H9 (cell line): ENCODE measurements around the gene UFSP1. TPM values are rescaled to one million over a fixed set of nuclear protein-coding genes. Genes with fewer than 3 reads are reported as not detected.

Experiments used
- DNase-seq: peaks from one replicate; pipeline ENCODE4 v3.0.0-alpha.2; 2017
- H2AFZ ChIP-seq: one replicate; pipeline ENCODE4 v1.6.1; 2013; ENCODE audit warnings: mild to moderate bottlenecking, low read length, control low read depth, moderate library complexity
- H2AK5ac ChIP-seq: 2 replicates; pipeline ENCODE4 v1.6.1; 2013; ENCODE audit warnings: low read length, control low read depth, mixed read lengths; ENCODE audit not compliant: insufficient read length
- H2BK120ac ChIP-seq: one replicate; pipeline ENCODE4 v1.6.1; 2013; ENCODE audit warnings: low read depth, mild to moderate bottlenecking, low read length, control low read depth, inconsistent platforms; ENCODE audit not compliant: poor library complexity, severe bottlenecking
- H2BK12ac ChIP-seq: 2 replicates; pipeline ENCODE4 v1.6.1; 2013; ENCODE audit warnings: low read length, control low read depth, mixed read lengths, low read depth; ENCODE audit not compliant: insufficient read length
- H2BK15ac ChIP-seq: 2 replicates; pipeline ENCODE4 v1.6.1; 2013; ENCODE audit warnings: low read depth, low read length, control low read depth
- H2BK20ac ChIP-seq: one replicate; pipeline ENCODE4 v1.6.1; 2013; ENCODE audit warnings: low read depth, mild to moderate bottlenecking, low read length, control low read depth, inconsistent platforms; ENCODE audit not compliant: poor library complexity, severe bottlenecking
- H2BK5ac ChIP-seq: 2 replicates; pipeline ENCODE4 v1.6.1; 2013; ENCODE audit warnings: low read length, control low read depth, mixed read lengths; ENCODE audit not compliant: insufficient read length
- H3K14ac ChIP-seq: 2 replicates; pipeline ENCODE4 v1.6.1; 2013; ENCODE audit warnings: low read length, control low read depth; ENCODE audit not compliant: insufficient read depth
- H3K18ac ChIP-seq: 2 replicates; pipeline ENCODE4 v1.6.1; 2013; ENCODE audit warnings: low read depth, mild to moderate bottlenecking, mixed read lengths, low read length, control low read depth; ENCODE audit not compliant: insufficient read length
- H3K23ac ChIP-seq: 2 replicates; pipeline ENCODE4 v1.6.1; 2013; ENCODE audit warnings: low read length, control low read depth, mixed read lengths, low read depth; ENCODE audit not compliant: insufficient read length
- H3K23me2 ChIP-seq: 2 replicates; pipeline ENCODE4 v1.6.1; 2013; ENCODE audit warnings: low read depth, mild to moderate bottlenecking, mixed read lengths, low read length, control low read depth; ENCODE audit not compliant: insufficient read length, poor library complexity, severe bottlenecking
- H3K27ac ChIP-seq: 2 replicates; pipeline ENCODE4 v1.5.1; 2013; ENCODE audit warnings: low read length, control low read depth, mixed read lengths, low read depth; ENCODE audit not compliant: insufficient read length
- H3K27me3 ChIP-seq: 2 replicates; pipeline ENCODE4 v1.6.1; 2013; ENCODE audit warnings: low read length, control low read depth, inconsistent platforms; ENCODE audit not compliant: insufficient read depth
- H3K4ac ChIP-seq: 2 replicates; pipeline ENCODE4 v1.6.1; 2013; ENCODE audit warnings: low read depth, mild to moderate bottlenecking, control low read depth, inconsistent platforms, low read length, moderate library complexity
- H3K4me1 ChIP-seq: 2 replicates; pipeline ENCODE4 v1.6.1; 2013; ENCODE audit warnings: low read length, control low read depth, inconsistent platforms; ENCODE audit not compliant: insufficient read depth
- H3K4me2 ChIP-seq: 2 replicates; pipeline ENCODE4 v1.6.1; 2013; ENCODE audit warnings: low read length, control low read depth, mixed read lengths; ENCODE audit not compliant: insufficient read length, insufficient read depth
- H3K56ac ChIP-seq: 2 replicates; pipeline ENCODE4 v1.6.1; 2013; ENCODE audit warnings: low read depth, mild to moderate bottlenecking, mixed read lengths, low read length, control low read depth; ENCODE audit not compliant: insufficient read length
- H3K79me1 ChIP-seq: 2 replicates; pipeline ENCODE4 v1.6.1; 2013; ENCODE audit warnings: low read depth, mild to moderate bottlenecking, moderate library complexity, low read length, control low read depth, inconsistent platforms; ENCODE audit not compliant: insufficient read depth, poor library complexity, severe bottlenecking
- H3K79me2 ChIP-seq: 2 replicates; pipeline ENCODE4 v1.6.1; 2013; ENCODE audit warnings: low read length, control low read depth, inconsistent platforms; ENCODE audit not compliant: insufficient read depth
- H3K9ac ChIP-seq: 2 replicates; pipeline ENCODE4 v1.6.1; 2013; ENCODE audit warnings: low read length, control low read depth, mixed read lengths; ENCODE audit not compliant: insufficient read length; ENCODE audit errors: extremely low read depth
- H3K9me3 ChIP-seq: one replicate; pipeline ENCODE4 v1.6.1; 2013; ENCODE audit warnings: low read depth, low read length, inconsistent platforms; ENCODE audit not compliant: control insufficient read depth
- H3T11ph ChIP-seq: one replicate; pipeline ENCODE4 v1.6.1; 2013; ENCODE audit warnings: mild to moderate bottlenecking, low read length, control low read depth, inconsistent platforms
- H4K20me1 ChIP-seq: one replicate; pipeline ENCODE4 v1.6.1; 2013; ENCODE audit not compliant: control insufficient read depth, insufficient read length, insufficient read depth
- H4K5ac ChIP-seq: 2 replicates; pipeline ENCODE4 v1.6.1; 2013; ENCODE audit warnings: low read depth, mild to moderate bottlenecking, mixed read lengths, low read length, control low read depth; ENCODE audit not compliant: insufficient read length
- H4K8ac ChIP-seq: replicated peaks from 2 replicates; pipeline ENCODE4 v1.6.1; 2013; ENCODE audit warnings: low read length, control low read depth, mixed read lengths, low read depth; ENCODE audit not compliant: insufficient read length
- H4K91ac ChIP-seq: 2 replicates; pipeline ENCODE4 v1.6.1; 2013; ENCODE audit warnings: low read depth, mild to moderate bottlenecking, moderate library complexity, mixed read lengths, low read length, control low read depth; ENCODE audit not compliant: insufficient read length
- H3K27ac Mint-ChIP-seq, 3 experiments: 2 replicates in 2 of 3; 3 replicates in 1 of 3; pipeline ENCODE4 v1.8.0; 2020 to 2021; ENCODE audit warnings: mixed read lengths in 3 of 3, mild to moderate bottlenecking in 1 of 3, moderate library complexity in 1 of 3
- H3K27me3 Mint-ChIP-seq: 2 replicates; pipeline ENCODE4 v1.8.0; 2021; ENCODE audit warnings: low read depth, mild to moderate bottlenecking, moderate library complexity, mixed read lengths
- H3K36me3 Mint-ChIP-seq, 3 experiments: 2 replicates in 2 of 3; 3 replicates in 1 of 3; pipeline ENCODE4 v1.8.0; 2020 to 2021; ENCODE audit warnings: low read depth in 3 of 3, mixed read lengths in 3 of 3; ENCODE audit not compliant: insufficient read depth in 1 of 3
- H3K4me1 Mint-ChIP-seq, 2 experiments: 2 replicates each; pipeline ENCODE4 v1.8.0; 2020; ENCODE audit warnings: mixed read lengths in 2 of 2
- H3K4me3 Mint-ChIP-seq, 2 experiments: 2 replicates in 1 of 2; 3 replicates in 1 of 2; pipeline ENCODE4 v1.8.0; 2020 to 2021; ENCODE audit warnings: mild to moderate bottlenecking in 2 of 2, mixed read lengths in 2 of 2, moderate library complexity in 1 of 2
- H3K9me3 Mint-ChIP-seq, 2 experiments: 2 replicates in 1 of 2; 3 replicates in 1 of 2; pipeline ENCODE4 v1.8.0; 2020; ENCODE audit warnings: mild to moderate bottlenecking in 2 of 2, mixed read lengths in 2 of 2, moderate library complexity in 1 of 2
- CTCF ChIP-seq: fragments of 200-600 bp; sonication (generic); conservative IDR thresholded peaks from 3 replicates; pipeline ENCODE4 v1.8.0; 2021; ENCODE audit warnings: antibody characterized with exemption, mild to moderate bottlenecking
- whole genome bisulfite sequencing: extraction: QIAGEN DNeasy Blood & Tissue Kit; methylation state at CpG from one replicate; pipeline ENCODE4 v1.1.7; 2013; ENCODE audit warnings: missing lambda C conversion rate, low lambda C conversion rate, mixed read lengths; ENCODE audit not compliant: insufficient read length; ENCODE audit errors: extremely low coverage; 5-methylcytosine and 5-hydroxymethylcytosine counted together
- total RNA-seq: library from RNA; stranded (reverse); gene quantifications from 2 replicates; pipeline ENCODE4 v1.2.1, GENCODE V29; 2021

Gene UFSP1
- total RNA-seq, 1 experiment from 2014 or later = 4.3 TPM

GRCh38 chr7:100865938-100866728 lies 23.4 kb downstream of the UFSP1 start:
- Histone ChIP-seq H3K27ac (no peak overlapping the region), H2AFZ (no peak overlapping the region)
- H3K27ac Mint-ChIP-seq = peak overlapping the region in 2 of 3 experiments; percentile 73 to 98; a peak in 2 of 7 replicates

More at GRCh38 chr7:100865938-100866728, 23.4 kb downstream of the UFSP1 start:
- Histone ChIP-seq H3K4me1 (no peaks in the 10 kb centered on the region; the same call in 1 of the 2 replicates), H3K23me2 (peaks cover 10% of the 10 kb centered on the region), H3K27me3 (no peaks in the 10 kb centered on the region), H3K79me2 (peaks cover 3% of the 10 kb centered on the region; the same call in 1 of the 2 replicates), H4K8ac (no peak overlapping the region), H3K14ac (no peak overlapping the region), H4K5ac (no peak overlapping the region), H3K56ac (no peak overlapping the region), H3T11ph (no peak overlapping the region), H2AK5ac (no peak overlapping the region), H3K9me3 (no peaks in the 10 kb centered on the region), H3K23ac (no peak overlapping the region), H2BK20ac (no peak overlapping the region), H4K20me1 (no peaks in the 10 kb centered on the region), H3K9ac (no peak overlapping the region), H2BK5ac (no peak overlapping the region), H2BK120ac (no peak overlapping the region), H4K91ac (no peak overlapping the region), H3K4me2 (no peak overlapping the region), H3K79me1 (peaks cover 3% of the 10 kb centered on the region), H3K4ac (no peak overlapping the region), H2BK12ac (peak overlapping the region; percentile 46), H2BK15ac (no peak overlapping the region), H3K18ac (peak overlapping the region; percentile 63)
- no peak for TF ChIP-seq CTCF
- Mint-ChIP-seq H3K9me3 (no peaks in the 10 kb centered on the region), H3K4me3 (peak overlapping the region; percentile 92 to 97; a peak in 3 of 5 replicates), H3K4me1 (peaks cover 12 to 15% of the 10 kb centered on the region in 2 experiments), H3K27me3 (no peaks in the 10 kb centered on the region), H3K36me3 (peaks cover 23 to 51% (median 35%) of the 10 kb centered on the region in 3 experiments; a peak in 6 of 7 replicates)
- no peak for DNase-seq
- WGBS = no CpG with 5 or more reads among the region's 46 CpGs
